ENCODE measurements around the gene SLC34A2.
"Not testable (repeated sequence)": the region's sequence is repeated elsewhere in the genome, so short reads cannot be mapped to it uniquely, and the experiment has no call there.

The SLC34A2 gene

GRCh38 chr4:25654971-25655963 lies at the start of gene SLC34A2:
Gene SLC34A2, plus strand, starts transcription at chr4:25655851. Its CDS starts 6,650 bp downstream, at chr4:25662501.
- H3K4me3 ChIP-seq (replicated peaks in 1 of 2; ENCODE audit: low read depth in 2 of 2, low read length in 2 of 2), result no peak within 1 kb of the TSS
- no peak for DNase-seq (ENCODE audit: low read depth in 2 of 2)
- TF ChIP-seq CTCF (IDR thresholded peaks at IDR 0.05; ENCODE audit: low read depth, low read length), result no peak

GRCh38 chr4:25608644-25609043 lies 47.0 kb upstream of the SLC34A2 start:
- H3K4me3 ChIP-seq (replicated peaks in 1 of 2; ENCODE audit: low read depth in 2 of 2, low read length in 2 of 2), result no peak overlapping the region

GRCh38 chr4:25609976-25610375 lies 45.7 kb upstream of the SLC34A2 start:
- DNase-seq (ENCODE audit: low read depth in 2 of 2), result no peak
- TF ChIP-seq CTCF (IDR thresholded peaks at IDR 0.05; ENCODE audit: low read depth, low read length), result no peak
- no peak overlapping the region for H3K4me3 ChIP-seq (replicated peaks in 1 of 2; ENCODE audit: low read depth in 2 of 2, low read length in 2 of 2)

More at GRCh38 chr4:25608644-25609043, 47.0 kb upstream of the SLC34A2 start:
- no peak for TF ChIP-seq CTCF (IDR thresholded peaks at IDR 0.05; ENCODE audit: low read depth, low read length)
- no peak for DNase-seq (ENCODE audit: low read depth in 2 of 2)

- not testable (repeated sequence) for H3K4me3 ChIP-seq (replicated peaks in 1 of 2; ENCODE audit: low read depth in 2 of 2, low read length in 2 of 2); DNase-seq (ENCODE audit: low read depth in 2 of 2)
Observed at GRCh38 chr4:25613613-25614012, 42.0 kb upstream of the SLC34A2 start.

GRCh38 chr4:25614807-25615206 lies 40.8 kb upstream of the SLC34A2 start:
- TF ChIP-seq CTCF (IDR thresholded peaks at IDR 0.05; ENCODE audit: low read depth, low read length), result no peak
- no peak for DNase-seq (ENCODE audit: low read depth in 2 of 2)
- no peak overlapping the region for H3K4me3 ChIP-seq (replicated peaks in 1 of 2; ENCODE audit: low read depth in 2 of 2, low read length in 2 of 2)

GRCh38 chr4:25621027-25621930 lies 34.4 kb upstream of the SLC34A2 start:
- TF ChIP-seq CTCF (IDR thresholded peaks at IDR 0.05; ENCODE audit: low read depth, low read length), result no peak
- no peak overlapping the region for H3K4me3 ChIP-seq (replicated peaks in 1 of 2; ENCODE audit: low read depth in 2 of 2, low read length in 2 of 2)
- no peak for DNase-seq (ENCODE audit: low read depth in 2 of 2)

- DNase-seq (ENCODE audit: low read depth in 2 of 2), result peak in 1 of 2 donors; percentile 8
- no peak overlapping the region for H3K4me3 ChIP-seq (replicated peaks in 1 of 2; ENCODE audit: low read depth in 2 of 2, low read length in 2 of 2)
- TF ChIP-seq CTCF (IDR thresholded peaks at IDR 0.05; ENCODE audit: low read depth, low read length), result no peak
Observed at GRCh38 chr4:25624616-25625015, 31.0 kb upstream of the SLC34A2 start.
